ENCODE results near the gene ABHD12. TPM values are rescaled to one million over a fixed set of nuclear protein-coding genes. Genes with fewer than 3 reads are reported as not detected.
"Not testable (repeated sequence)": the region's sequence is repeated elsewhere in the genome, so short reads cannot be mapped to it uniquely, and the experiment has no call there.

Gene ABHD12
- total RNA-seq, 2 experiments from 2014 or later, result 13.0 to 14.7 TPM

- Mint-ChIP-seq H3K4me3 (no peak overlapping the region), H3K36me3 (ENCODE audit: low read depth) (peaks cover 8% of the 10 kb centered on the region), H3K9me3 (peaks cover 1% of the 10 kb centered on the region), H3K27ac (no peak overlapping the region), H3K4me1 (ENCODE audit: low read depth) (peaks cover 33% of the 10 kb centered on the region), H3K27me3 (ENCODE audit: low read depth) (no peaks in the 10 kb centered on the region)
- CTCF ChIA-PET, result interaction anchor here (0.6 kb wide), 1 partner anchor 94 kb away, joined by 9 read pairs; no protein-coding TSS in a partner anchor
- DNase-seq, result no peak
- intact Hi-C loops (cut with micrococcal nuclease), result no loop called here
Observed at GRCh38 chr20:25345721-25346120, 44.9 kb downstream of the ABHD12 start.

GRCh38 chr20:25344634-25345033, 46.0 kb downstream of the ABHD12 start:
- peaks cover 37% of the 10 kb centered on the region for H3K4me1 Mint-ChIP-seq (ENCODE audit: low read depth)

GRCh38 chr20:25341716-25342680, 48.6 kb downstream of the ABHD12 start:
- CTCF ChIA-PET, result interaction anchor here (1.1 kb wide), 1 partner anchor 14 kb away, joined by 3 read pairs; no protein-coding TSS in a partner anchor
- DNase-seq, result no peak
- no peak overlapping the region for H3K4me3 Mint-ChIP-seq

More at GRCh38 chr20:25344634-25345033, 46.0 kb downstream of the ABHD12 start:
- no peak overlapping the region for H3K4me3 Mint-ChIP-seq
- H3K27ac Mint-ChIP-seq, result no peak overlapping the region
- H3K9me3 Mint-ChIP-seq, result no peaks in the 10 kb centered on the region
- DNase-seq, result no peak
- intact Hi-C loops (cut with micrococcal nuclease), result no loop called here
- CTCF ChIA-PET, result no interaction called here
- no peaks in the 10 kb centered on the region for H3K27me3 Mint-ChIP-seq (ENCODE audit: low read depth)
- peaks cover 7% of the 10 kb centered on the region for H3K36me3 Mint-ChIP-seq (ENCODE audit: low read depth)

GRCh38 chr20:25340380-25340779, 50.3 kb downstream of the ABHD12 start:
- Mint-ChIP-seq H3K27ac (no peak overlapping the region), H3K4me3 (no peak overlapping the region), H3K27me3 (ENCODE audit: low read depth) (no peaks in the 10 kb centered on the region), H3K4me1 (ENCODE audit: low read depth) (peaks cover 29% of the 10 kb centered on the region), H3K36me3 (ENCODE audit: low read depth) (peaks cover 21% of the 10 kb centered on the region), H3K9me3 (no peaks in the 10 kb centered on the region)
- CTCF ChIA-PET, result no interaction called here
- intact Hi-C loops (cut with micrococcal nuclease), result no loop called here
- no peak for DNase-seq

More at GRCh38 chr20:25341716-25342680, 48.6 kb downstream of the ABHD12 start:
- Mint-ChIP-seq H3K27me3 (ENCODE audit: low read depth) (no peaks in the 10 kb centered on the region), H3K36me3 (ENCODE audit: low read depth) (peaks cover 15% of the 10 kb centered on the region), H3K9me3 (no peaks in the 10 kb centered on the region), H3K27ac (no peak overlapping the region), H3K4me1 (ENCODE audit: low read depth) (peaks cover 37% of the 10 kb centered on the region)
- intact Hi-C loops (cut with micrococcal nuclease), result no loop called here

- Mint-ChIP-seq H3K4me1 (ENCODE audit: low read depth) (peaks cover 23% of the 10 kb centered on the region), H3K9me3 (no peaks in the 10 kb centered on the region), H3K36me3 (ENCODE audit: low read depth) (peaks cover 17% of the 10 kb centered on the region), H3K27me3 (ENCODE audit: low read depth) (no peaks in the 10 kb centered on the region), H3K27ac (no peak overlapping the region), H3K4me3 (no peak overlapping the region)
- DNase-seq, result no peak
- CTCF ChIA-PET, result no interaction called here
- intact Hi-C loops (cut with micrococcal nuclease), result no loop called here
Observed at GRCh38 chr20:25339608-25340007, 51.0 kb downstream of the ABHD12 start.

GRCh38 chr20:25338112-25339023, 52.3 kb downstream of the ABHD12 start:
- H3K4me1 Mint-ChIP-seq (ENCODE audit: low read depth), result peaks cover 14% of the 10 kb centered on the region
- DNase-seq, result no peak
- no peak overlapping the region for H3K27ac Mint-ChIP-seq
- H3K27me3 Mint-ChIP-seq (ENCODE audit: low read depth), result no peaks in the 10 kb centered on the region
- peaks cover 2% of the 10 kb centered on the region for H3K9me3 Mint-ChIP-seq
- peaks cover 14% of the 10 kb centered on the region for H3K36me3 Mint-ChIP-seq (ENCODE audit: low read depth)
- CTCF ChIA-PET, result interaction anchor here (0.5 kb wide), 1 partner anchor 348 kb away, joined by 3 read pairs; no protein-coding TSS in a partner anchor
- intact Hi-C loops (cut with micrococcal nuclease), result no loop called here
- H3K4me3 Mint-ChIP-seq, result no peak overlapping the region

GRCh38 chr20:25336561-25337422, 53.8 kb downstream of the ABHD12 start:
- CTCF ChIA-PET, result no interaction called here
- no peak overlapping the region for H3K27ac Mint-ChIP-seq

GRCh38 chr20:25334972-25335371, 55.7 kb downstream of the ABHD12 start:
- H3K27me3 Mint-ChIP-seq (ENCODE audit: low read depth); DNase-seq; H3K27ac Mint-ChIP-seq; CTCF ChIA-PET; intact Hi-C loops (cut with micrococcal nuclease); H3K9me3 Mint-ChIP-seq; H3K4me3 Mint-ChIP-seq: not testable (repeated sequence)
- H3K36me3 Mint-ChIP-seq (ENCODE audit: low read depth), result peaks cover 14% of the 10 kb centered on the region
- peaks cover 13% of the 10 kb centered on the region for H3K4me1 Mint-ChIP-seq (ENCODE audit: low read depth)

More at GRCh38 chr20:25336561-25337422, 53.8 kb downstream of the ABHD12 start:
- intact Hi-C loops (cut with micrococcal nuclease), result no loop called here
- Mint-ChIP-seq H3K4me1 (ENCODE audit: low read depth) (peaks cover 9% of the 10 kb centered on the region), H3K27me3 (ENCODE audit: low read depth) (no peaks in the 10 kb centered on the region), H3K4me3 (no peak overlapping the region), H3K36me3 (ENCODE audit: low read depth) (peaks cover 14% of the 10 kb centered on the region), H3K9me3 (peaks cover 2% of the 10 kb centered on the region)
- DNase-seq, result no peak

GRCh38 chr20:25328954-25329498, 61.6 kb downstream of the ABHD12 start:
- peaks cover 5% of the 10 kb centered on the region for H3K36me3 Mint-ChIP-seq (ENCODE audit: low read depth)

GRCh38 chr20:25327521-25328235, 63.0 kb downstream of the ABHD12 start:
- CTCF ChIA-PET, result no interaction called here
- no peaks in the 10 kb centered on the region for H3K27me3 Mint-ChIP-seq (ENCODE audit: low read depth)
- H3K4me3 Mint-ChIP-seq, result no peak overlapping the region
- peaks cover 21% of the 10 kb centered on the region for H3K4me1 Mint-ChIP-seq (ENCODE audit: low read depth)
- intact Hi-C loops (cut with micrococcal nuclease), result no loop called here
- no peak overlapping the region for H3K27ac Mint-ChIP-seq
- H3K36me3 Mint-ChIP-seq (ENCODE audit: low read depth), result peaks cover 8% of the 10 kb centered on the region
- no peak for DNase-seq
- no peaks in the 10 kb centered on the region for H3K9me3 Mint-ChIP-seq

More at GRCh38 chr20:25328954-25329498, 61.6 kb downstream of the ABHD12 start:
- Mint-ChIP-seq H3K4me1 (ENCODE audit: low read depth) (peaks cover 21% of the 10 kb centered on the region), H3K27ac (no peak overlapping the region), H3K4me3 (no peak overlapping the region), H3K27me3 (ENCODE audit: low read depth) (no peaks in the 10 kb centered on the region), H3K9me3 (peaks cover 2% of the 10 kb centered on the region)
- no peak for DNase-seq
- CTCF ChIA-PET, result no interaction called here
- intact Hi-C loops (cut with micrococcal nuclease), result no loop called here

GRCh38 chr20:25325997-25326396, 64.6 kb downstream of the ABHD12 start:
- Mint-ChIP-seq H3K36me3 (ENCODE audit: low read depth) (peaks cover 10% of the 10 kb centered on the region), H3K9me3 (no peaks in the 10 kb centered on the region), H3K4me1 (ENCODE audit: low read depth) (peaks cover 16% of the 10 kb centered on the region), H3K4me3 (no peak overlapping the region), H3K27ac (no peak overlapping the region), H3K27me3 (ENCODE audit: low read depth) (no peaks in the 10 kb centered on the region)
- no peak for DNase-seq
- intact Hi-C loops (cut with micrococcal nuclease), result no loop called here
- CTCF ChIA-PET, result interaction anchor here (1.5 kb wide), 1 partner anchor 30 kb away, joined by 4 read pairs; no protein-coding TSS in a partner anchor
